Measurements from ENCODE around the gene MYDGF. TPM values are rescaled to one million over a fixed set of nuclear protein-coding genes. Genes with fewer than 3 reads are reported as not detected.

Gene MYDGF
- total RNA-seq, 1 donor, result 112 TPM

GRCh38 chr19:4618019-4618418 is 52.1 kb downstream of the MYDGF start:
- TF ChIP-seq CTCF (IDR thresholded peaks at IDR 0.05; ENCODE audit: insufficient read depth, low read length), result no peak
- no peak for DNase-seq (ENCODE audit: low read depth)
- no peak overlapping the region for H3K4me3 ChIP-seq (ENCODE audit: low read depth, low read length)

GRCh38 chr19:4613254-4613751 is 56.8 kb downstream of the MYDGF start:
- H3K4me3 ChIP-seq (ENCODE audit: low read depth, low read length), result no peak overlapping the region
- no peak for TF ChIP-seq CTCF (IDR thresholded peaks at IDR 0.05; ENCODE audit: insufficient read depth, low read length)
- no peak for DNase-seq (ENCODE audit: low read depth)

GRCh38 chr19:4609878-4610511 is 60.1 kb downstream of the MYDGF start:
- no peak for TF ChIP-seq CTCF (IDR thresholded peaks at IDR 0.05; ENCODE audit: insufficient read depth, low read length)
- H3K4me3 ChIP-seq (ENCODE audit: low read depth, low read length), result no peak overlapping the region
- no peak for DNase-seq (ENCODE audit: low read depth)

Other genes starting within 250 kb of the MYDGF start
- 87.9 and 126 TPM in 2 replicates for gene UBXN6, start 212.5 kb downstream of the MYDGF start, total RNA-seq (ENCODE audit: low replicate concordance)
- 41.0 and 69.4 TPM in 2 replicates for gene HDGFL2, start 198.0 kb downstream of the MYDGF start, total RNA-seq (ENCODE audit: low replicate concordance)
- 0.90 and 6.6 TPM in 2 replicates for gene PLIN4, start 151.9 kb downstream of the MYDGF start, total RNA-seq (ENCODE audit: low replicate concordance)
- gene PLIN5, start 135.1 kb downstream of the MYDGF start, total RNA-seq (ENCODE audit: low replicate concordance), result 0.16 TPM in 1 of 2 replicates, not detected in the other
- not detected in 2 replicates for gene LRG1, start 130.3 kb downstream of the MYDGF start, total RNA-seq (ENCODE audit: low replicate concordance)
- 0.72 and 1.7 TPM in 2 replicates for gene SEMA6B, start 110.7 kb downstream of the MYDGF start, total RNA-seq (ENCODE audit: low replicate concordance)
- 1.1 and 2.3 TPM in 2 replicates for gene TNFAIP8L1, start 30.8 kb downstream of the MYDGF start, total RNA-seq (ENCODE audit: low replicate concordance)
- gene DPP9, start 53.5 kb upstream of the MYDGF start, total RNA-seq (ENCODE audit: low replicate concordance), result 53.1 and 70.9 TPM in 2 replicates
- 5.8 and 8.8 TPM in 2 replicates for gene FEM1A, start 121.4 kb upstream of the MYDGF start, total RNA-seq (ENCODE audit: low replicate concordance)
- 0.65 and 3.2 TPM in 2 replicates for gene TICAM1, start 161.4 kb upstream of the MYDGF start, total RNA-seq (ENCODE audit: low replicate concordance)
- gene PLIN3, start 197.3 kb upstream of the MYDGF start, total RNA-seq (ENCODE audit: low replicate concordance), result 88.1 and 227 TPM in 2 replicates
- not detected in 2 replicates for gene ARRDC5, start 232.6 kb upstream of the MYDGF start, total RNA-seq (ENCODE audit: low replicate concordance)
- gene UHRF1, start 239.2 kb upstream of the MYDGF start, total RNA-seq (ENCODE audit: low replicate concordance), result 2.3 and 61.8 TPM in 2 replicates

Measured in fibroblast of the aortic adventitia (primary cell).